Fibroblast of lung (primary cell): ENCODE measurements around the gene LGSN. TPM values are rescaled to one million over a fixed set of nuclear protein-coding genes. Genes with fewer than 3 reads are reported as not detected.
"Not testable (repeated sequence)": the region's sequence is repeated elsewhere in the genome, so short reads cannot be mapped to it uniquely, and the experiment has no call there.

Experiments used
- DNase-seq, 2 donors: peaks; one replicate each; pipeline versions ENCODE4 v3.0.0 to v3.0.0-alpha.2; 2010; ENCODE audit warnings: low read depth in 2 of 2
- H2AFZ ChIP-seq: 2 replicates; pipeline ENCODE4 v1.5.1; 2012; ENCODE audit warnings: low read length, control low read depth, inconsistent platforms
- H3K27ac ChIP-seq: 2 replicates; pipeline ENCODE4 v1.5.1; 2011; ENCODE audit warnings: low read length, control low read depth; ENCODE audit not compliant: insufficient read depth
- H3K27me3 ChIP-seq: 2 replicates; pipeline ENCODE4 v1.5.1; 2011; ENCODE audit warnings: mild to moderate bottlenecking, low read length; ENCODE audit not compliant: control insufficient read depth, insufficient read depth
- H3K36me3 ChIP-seq: 2 replicates; pipeline ENCODE4 v1.5.1; 2011; ENCODE audit warnings: low read length; ENCODE audit not compliant: control insufficient read depth, insufficient read depth
- H3K4me1 ChIP-seq: 2 replicates; pipeline ENCODE4 v1.5.1; 2011; ENCODE audit warnings: low read length; ENCODE audit not compliant: control insufficient read depth, insufficient read depth; ENCODE audit errors: extremely low read depth
- H3K4me2 ChIP-seq: 2 replicates; pipeline ENCODE4 v1.5.1; 2011; ENCODE audit warnings: low read length, control low read depth; ENCODE audit not compliant: insufficient read depth; ENCODE audit errors: extremely low read depth
- H3K4me3 ChIP-seq, 4 experiments: fragments of 200-600 bp in 1 of 4; sonication (generic) in 1 of 4; replicated peaks in 1 of 4; 2 replicates each; pipeline ENCODE4 v1.5.1; 2011 to 2016; ENCODE audit warnings: low read length in 4 of 4, low read depth in 3 of 4, mild to moderate bottlenecking in 3 of 4, control low read depth in 2 of 4, inconsistent platforms in 1 of 4, mixed read lengths in 1 of 4; ENCODE audit not compliant: insufficient read depth in 1 of 4; ENCODE audit errors: control extremely low read depth in 1 of 4
- H3K79me2 ChIP-seq: 2 replicates; pipeline ENCODE4 v1.5.1; 2012; ENCODE audit warnings: mild to moderate bottlenecking, low read length, inconsistent platforms; ENCODE audit not compliant: control insufficient read depth, insufficient read depth
- H3K9ac ChIP-seq: 2 replicates; pipeline ENCODE4 v1.5.1; 2011; ENCODE audit warnings: mild to moderate bottlenecking, low read length, control low read depth; ENCODE audit not compliant: insufficient read depth
- H3K9me3 ChIP-seq: 2 replicates; pipeline ENCODE4 v1.5.1; 2012; ENCODE audit warnings: low read depth, low read length; ENCODE audit not compliant: control insufficient read depth, insufficient read depth
- H4K20me1 ChIP-seq: 2 replicates; pipeline ENCODE4 v1.5.1; 2011; ENCODE audit warnings: low read length; ENCODE audit not compliant: control insufficient read depth, insufficient read depth; ENCODE audit errors: extremely low read depth
- EZH2 ChIP-seq: IDR thresholded peaks from 2 replicates; pipeline ENCODE4 v1.5.1; 2012; ENCODE audit warnings: low read length, control low read depth, mild to moderate bottlenecking; ENCODE audit errors: missing control alignments
- polyA plus RNA-seq, 2 donors: library from polyadenylated mRNA; depleted of rRNA in 1 of 2; stranded (reverse) in 1 of 2; unstranded in 1 of 2; fragments of >200 nt; gene quantifications; 2 replicates each; pipeline ENCODE4 v1.2.1, GENCODE V29; 2011 to 2012; ENCODE audit warnings: missing spikeins in 1 of 2
- total RNA-seq: library from RNA; depleted of rRNA; stranded (reverse); fragments of >200 nt; gene quantifications from 2 replicates; pipeline ENCODE4 v1.2.1, GENCODE V29; 2014
- TF ChIP-seq, protein P1 (sequence below), 2 donors: IDR thresholded peaks in 1 of 2; conservative IDR thresholded peaks in 1 of 2; 1 replicate in 1 of 2; 2 replicates in 1 of 2; pipeline ENCODE4 v1.5.1; 2011 to 2012; ENCODE audit warnings: low read length in 2 of 2, control low read depth in 1 of 2, inconsistent platforms in 1 of 2, low read depth in 1 of 2, mild to moderate bottlenecking in 1 of 2

LGSN gene
- total and polyA plus RNA-seq, 2 donors (not counting 1 experiment from before 2014, with no cell fraction given): under 0.01 TPM; not detected in 1

GRCh38 chr6:63333440-63333839 is 13.7 kb upstream of the LGSN start:
- Histone ChIP-seq H2AFZ (no peak overlapping the region), H3K9me3 (no peaks in the 10 kb centered on the region), H3K4me1 (no peaks in the 10 kb centered on the region), H3K27me3 (no peaks in the 10 kb centered on the region), H3K9ac (no peak overlapping the region), H3K27ac (no peak overlapping the region), H4K20me1 (no peaks in the 10 kb centered on the region), H3K4me3 (no peak overlapping the region), H3K4me2 (no peak overlapping the region), H3K79me2 (no peaks in the 10 kb centered on the region), H3K36me3 (no peaks in the 10 kb centered on the region)
- DNase-seq: no peak
- TF ChIP-seq EZH2: no peak
- TF ChIP-seq, protein P1, sequence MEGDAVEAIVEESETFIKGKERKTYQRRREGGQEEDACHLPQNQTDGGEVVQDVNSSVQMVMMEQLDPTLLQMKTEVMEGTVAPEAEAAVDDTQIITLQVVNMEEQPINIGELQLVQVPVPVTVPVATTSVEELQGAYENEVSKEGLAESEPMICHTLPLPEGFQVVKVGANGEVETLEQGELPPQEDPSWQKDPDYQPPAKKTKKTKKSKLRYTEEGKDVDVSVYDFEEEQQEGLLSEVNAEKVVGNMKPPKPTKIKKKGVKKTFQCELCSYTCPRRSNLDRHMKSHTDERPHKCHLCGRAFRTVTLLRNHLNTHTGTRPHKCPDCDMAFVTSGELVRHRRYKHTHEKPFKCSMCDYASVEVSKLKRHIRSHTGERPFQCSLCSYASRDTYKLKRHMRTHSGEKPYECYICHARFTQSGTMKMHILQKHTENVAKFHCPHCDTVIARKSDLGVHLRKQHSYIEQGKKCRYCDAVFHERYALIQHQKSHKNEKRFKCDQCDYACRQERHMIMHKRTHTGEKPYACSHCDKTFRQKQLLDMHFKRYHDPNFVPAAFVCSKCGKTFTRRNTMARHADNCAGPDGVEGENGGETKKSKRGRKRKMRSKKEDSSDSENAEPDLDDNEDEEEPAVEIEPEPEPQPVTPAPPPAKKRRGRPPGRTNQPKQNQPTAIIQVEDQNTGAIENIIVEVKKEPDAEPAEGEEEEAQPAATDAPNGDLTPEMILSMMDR (conservative IDR thresholded peaks at IDR 0.05 in 1 of 2, IDR thresholded peaks at IDR 0.05 in 1 of 2; ENCODE audit: low read depth in 1 of 2, low read length in 2 of 2): no peak

DNA sequence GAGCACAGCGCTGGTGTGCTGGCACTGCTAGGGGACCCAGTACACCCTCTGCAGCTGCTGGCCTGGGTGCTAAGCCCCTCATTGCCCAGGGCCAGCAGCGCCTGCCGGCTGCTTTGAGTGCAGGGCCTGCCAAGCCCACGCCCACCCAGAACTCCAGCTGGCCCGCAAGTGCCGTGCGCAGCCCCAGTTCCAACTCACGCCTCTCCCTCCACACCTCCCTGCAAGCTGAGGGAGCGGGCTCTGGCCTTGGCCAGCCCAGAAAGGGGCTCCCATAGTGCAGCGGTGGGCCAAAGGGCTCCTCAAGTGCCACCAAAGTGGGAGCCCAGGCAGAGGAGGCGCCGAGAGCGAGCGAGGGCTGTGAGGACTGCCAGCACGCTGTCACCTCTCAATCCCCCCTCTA is 6.8 kb upstream of the LGSN start:
- H3K4me3 ChIP-seq, H2AFZ ChIP-seq, H3K79me2 ChIP-seq, H3K27ac ChIP-seq, H3K4me1 ChIP-seq, H3K27me3 ChIP-seq, H3K36me3 ChIP-seq, H3K9ac ChIP-seq, H3K4me2 ChIP-seq, H4K20me1 ChIP-seq, DNase-seq, H3K9me3 ChIP-seq: not testable (repeated sequence)

DNA sequence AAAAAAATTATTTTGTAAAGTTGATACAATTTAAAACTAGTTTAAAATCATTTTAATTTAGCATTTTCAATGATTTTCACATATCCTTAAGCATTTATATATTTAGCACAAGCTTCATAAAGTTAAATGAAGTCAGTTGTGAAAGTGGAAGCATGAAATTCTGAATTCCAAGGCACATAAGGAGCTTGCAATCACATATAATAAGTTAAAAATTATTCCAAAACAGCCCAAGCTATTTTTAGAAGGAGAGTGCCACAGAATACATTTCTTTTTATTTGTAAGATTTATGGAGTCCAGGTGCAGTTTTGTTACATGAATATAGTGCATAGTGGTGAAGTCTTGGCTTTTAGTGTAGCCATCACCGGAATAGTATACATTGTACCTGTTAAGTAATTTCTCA is 3.2 kb upstream of the LGSN start:
- no peaks in the 10 kb centered on the region for H3K4me1 ChIP-seq
- H3K79me2 ChIP-seq: no peaks in the 10 kb centered on the region
- no peaks in the 10 kb centered on the region for H4K20me1 ChIP-seq
- no peak for TF ChIP-seq EZH2
- TF ChIP-seq, protein P1 (conservative IDR thresholded peaks at IDR 0.05 in 1 of 2, IDR thresholded peaks at IDR 0.05 in 1 of 2; ENCODE audit: low read depth in 1 of 2, low read length in 2 of 2): no peak
- H3K4me2 ChIP-seq: no peak overlapping the region
- no peaks in the 10 kb centered on the region for H3K36me3 ChIP-seq
- DNase-seq: no peak
- no peaks in the 10 kb centered on the region for H3K9me3 ChIP-seq
- no peak overlapping the region for H3K27ac ChIP-seq
- H2AFZ ChIP-seq: no peak overlapping the region
- H3K27me3 ChIP-seq: no peaks in the 10 kb centered on the region
- no peak overlapping the region for H3K9ac ChIP-seq
- H3K4me3 ChIP-seq: no peak overlapping the region
